ENCODE measurements around the gene FUT2. TPM values are rescaled to one million over a fixed set of nuclear protein-coding genes. Genes with fewer than 3 reads are reported as not detected.
A peak's percentile ranks its signal among the peaks of the same experiment; 100 is the strongest.
"Not testable (repeated sequence)": the region's sequence is repeated elsewhere in the genome, so short reads cannot be mapped to it uniquely, and the experiment has no call there.

Gene FUT2
- polyA plus RNA-seq, 2 of the 4 experiments (the other 2 are of a cell fraction) = not detected

GRCh38 chr19:48716562-48717291 is 21.0 kb downstream of the FUT2 start:
- Histone ChIP-seq H3K9me3 (no peaks in the 10 kb centered on the region), H3K27ac (no peak overlapping the region), H3K4me2 (no peak overlapping the region), H3K4me1 (peaks cover 23% of the 10 kb centered on the region), H3K4me3 (no peak overlapping the region)
- DNase-seq (ENCODE audit: low read depth in 1 of 2, low spot score in 1 of 2) (no peak), ATAC-seq (no peak), FAIRE-seq (no peak)
- ChIA-PET CTCF (interaction anchor here (0.8 to 5.4 kb wide), 10 partner anchors 8 to 357 kb away, joined by 3 to 28 read pairs (median 4); partner anchors contain the start of gene CA11), POLR2A (no interaction called here)
- 77% methylated on average over 23 of the region's 24 CpGs for WGBS (ENCODE audit: missing lambda C conversion rate)
- TF ChIP-seq CHD4 (IDR thresholded peaks at IDR 0.05; ENCODE audit: borderline replicate concordance) = no peak
- TF ChIP-seq ESRRA (IDR thresholded peaks at IDR 0.05; ENCODE audit: borderline replicate concordance, low read length) = no peak
- TF ChIP-seq REST (IDR thresholded peaks at IDR 0.05) = no peak
- no peak for TF ChIP-seq CBX2 (IDR thresholded peaks at IDR 0.05; ENCODE audit: borderline replicate concordance, low read depth)
- TF ChIP-seq JUN (IDR thresholded peaks at IDR 0.05) = no peak
- no peak for TF ChIP-seq GATA3 (IDR thresholded peaks at IDR 0.05; ENCODE audit: borderline replicate concordance)
- no peak for TF ChIP-seq MAZ (IDR thresholded peaks at IDR 0.05; ENCODE audit: borderline replicate concordance, low read depth, low read length)
- TF ChIP-seq HOXB5 (CRISPR knock-in tag; IDR thresholded peaks at IDR 0.05) = no peak
- TF ChIP-seq EHMT2 (IDR thresholded peaks at IDR 0.05; ENCODE audit: low read depth) = no peak
- no peak for TF ChIP-seq RCOR1 (IDR thresholded peaks at IDR 0.05; ENCODE audit: low read depth, low read length)
- no peak for TF ChIP-seq SMC3 (IDR thresholded peaks at IDR 0.05)
- no peak for TF ChIP-seq CHD2 (IDR thresholded peaks at IDR 0.05; ENCODE audit: low read length, partially characterized antibody)
- TF ChIP-seq CEBPB (IDR thresholded peaks at IDR 0.05) = no peak
- no peak for TF ChIP-seq ZFP36 (IDR thresholded peaks at IDR 0.05; ENCODE audit: borderline replicate concordance, partially characterized antibody)
- no peak for TF ChIP-seq HDAC2 (IDR thresholded peaks at IDR 0.05)
- TF ChIP-seq BHLHE40 (IDR thresholded peaks at IDR 0.05; ENCODE audit: low read depth, low read length) = no peak
- no peak for TF ChIP-seq RNF2 (IDR thresholded peaks at IDR 0.05; ENCODE audit: borderline replicate concordance, low read depth)
- no peak for TF ChIP-seq ZNF302 (CRISPR knock-in tag; IDR thresholded peaks at IDR 0.05)
- TF ChIP-seq ZSCAN20 (CRISPR knock-in tag; IDR thresholded peaks at IDR 0.05) = no peak

- WGBS (ENCODE audit: missing lambda C conversion rate) = 90% methylated on average over 13 of the region's 13 CpGs
- H3K4me3 ChIP-seq; H3K9me3 ChIP-seq; H3K4me2 ChIP-seq; POLR2A ChIA-PET; ATAC-seq; FAIRE-seq; H3K27ac ChIP-seq; DNase-seq (ENCODE audit: low read depth in 1 of 2, low spot score in 1 of 2): not testable (repeated sequence)
- CTCF ChIA-PET = interaction anchor here (0.6 to 5.4 kb wide), 3 partner anchors 20 to 72 kb away, joined by 3 to 28 read pairs (median 4); partner anchors contain the start of gene CA11
- H3K4me1 ChIP-seq = peaks cover 18% of the 10 kb centered on the region
Measured at GRCh38 chr19:48718106-48718505, 22.3 kb downstream of the FUT2 start.

- ChIA-PET POLR2A (no interaction called here), CTCF (interaction anchor here (0.6 to 5.4 kb wide), 2 partner anchors 20 to 21 kb away, joined by 3 to 28 read pairs; no protein-coding TSS in a partner anchor)
- Histone ChIP-seq H3K27ac (0 out of 6 replicates have a peak overlapping the region, but pooled peaks of 1 of the 2 experiments have one; percentile 3), H3K9me3 (no peaks in the 10 kb centered on the region), H3K4me2 (no peak overlapping the region), H3K4me3 (no peak overlapping the region), H3K4me1 (peaks cover 17% of the 10 kb centered on the region)
- no peak for TF ChIP-seq CTCF (IDR thresholded peaks at IDR 0.05)
- no peak for TF ChIP-seq FOXS1 (CRISPR knock-in tag; IDR thresholded peaks at IDR 0.05)
- no peak for TF ChIP-seq HOXA7 (CRISPR knock-in tag; IDR thresholded peaks at IDR 0.05)
- no peak for TF ChIP-seq KDM1A (IDR thresholded peaks at IDR 0.05; ENCODE audit: low read depth)
- TF ChIP-seq RAD21 (conservative IDR thresholded peaks at IDR 0.05 in 1 of 2, IDR thresholded peaks at IDR 0.05 in 1 of 2) = no peak
- TF ChIP-seq BHLHE40 (IDR thresholded peaks at IDR 0.05; ENCODE audit: low read depth, low read length) = no peak
- TF ChIP-seq RFX5 (IDR thresholded peaks at IDR 0.05) = no peak
- no peak for TF ChIP-seq ESRRA (IDR thresholded peaks at IDR 0.05; ENCODE audit: borderline replicate concordance, low read length)
- DNase-seq (ENCODE audit: low read depth in 1 of 2, low spot score in 1 of 2) (no peak), FAIRE-seq (no peak), ATAC-seq (no peak)
- WGBS (ENCODE audit: missing lambda C conversion rate) = 86% methylated on average over 14 of the region's 15 CpGs
Measured at GRCh38 chr19:48718711-48719231, 23.0 kb downstream of the FUT2 start.

All from A549 (cell line).